HAP-1 (cell line): Measurements from ENCODE around the gene FMOD.

Source experiments
- DNase-seq, 2 experiments: peaks; one replicate each; pipeline ENCODE4 v3.0.0-alpha.2; 2016 to 2020; ENCODE audit warnings: low spot score in 2 of 2
- H3K27me3 ChIP-seq: fragments of 250-450 bp; sonication (Bioruptor Pico); 2 replicates; pipeline ENCODE4 v1.5.1; 2020; ENCODE audit warnings: low read depth, mild to moderate bottlenecking, moderate library complexity
- H3K36me3 ChIP-seq: fragments of 250-450 bp; sonication (Bioruptor Pico); replicated peaks from 2 replicates; pipeline ENCODE4 v1.5.1; 2020; ENCODE audit warnings: mild to moderate bottlenecking
- H3K4me1 ChIP-seq: fragments of 250-450 bp; sonication (Bioruptor Pico); 2 replicates; pipeline ENCODE4 v1.5.1; 2020; ENCODE audit warnings: mild to moderate bottlenecking
- H3K4me3 ChIP-seq: fragments of 250-450 bp; sonication (Bioruptor Pico); 2 replicates; pipeline ENCODE4 v1.5.1; 2020; ENCODE audit warnings: mild to moderate bottlenecking, moderate library complexity
- H3K9me3 ChIP-seq: fragments of 250-450 bp; sonication (Bioruptor Pico); 2 replicates; pipeline ENCODE4 v1.5.1; 2020; ENCODE audit warnings: mild to moderate bottlenecking, moderate library complexity
- in situ Hi-C: fragments of 300-500 bp; cut with MboI; formaldehyde crosslinking; loops from 3 replicates; pipeline ENCODE4 v1.14.3; 2020; ENCODE audit warnings: low sequenced_read_pairs, inconsistent platforms, mixed read lengths

FMOD gene

DNA sequence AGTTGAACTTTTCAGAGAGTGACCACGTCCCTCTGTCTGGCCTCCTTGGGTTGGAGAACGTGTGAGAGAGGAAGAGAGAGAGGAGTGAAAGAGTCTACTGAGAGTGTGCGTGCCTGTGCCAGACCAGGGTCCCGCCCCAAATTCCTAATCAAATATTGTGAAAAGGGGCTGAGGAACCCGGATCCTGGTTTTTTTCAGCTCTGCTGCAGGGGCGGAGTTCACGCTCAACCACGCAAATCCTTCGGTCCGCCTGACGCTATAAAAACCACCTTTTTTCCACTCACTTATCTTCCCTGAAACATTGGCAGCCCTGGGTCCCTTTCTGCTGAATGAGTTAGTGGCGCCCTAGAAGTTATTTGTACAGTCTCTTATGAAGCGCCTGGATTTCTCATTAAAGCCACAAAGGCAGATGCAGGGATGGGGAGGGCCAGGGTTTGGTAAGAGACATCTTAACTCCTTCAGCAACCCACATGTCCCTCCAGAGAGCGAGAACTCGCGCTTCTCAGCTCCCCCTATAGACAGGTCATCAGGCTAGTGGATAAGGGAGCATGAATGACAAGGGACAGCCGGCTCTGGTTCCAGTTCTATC is at the start of gene FMOD:
TSS of gene FMOD (minus strand) at position 86 of the 589 bp plus-strand sequence. CDS start 2,852 bp downstream, outside the sequence.
- H3K4me1 ChIP-seq: no peaks in the 10 kb centered on the region
- DNase-seq: peak; percentile 8 to 24
- no peaks in the 10 kb centered on the region for H3K36me3 ChIP-seq
- peaks cover 8% of the 10 kb centered on the region; the same call in 1 of the 2 replicates for H3K27me3 ChIP-seq
- H3K9me3 ChIP-seq: no peaks in the 10 kb centered on the region
- in situ Hi-C loops: no loop called here
- H3K4me3 ChIP-seq: no peak within 1 kb of the TSS

DNA sequence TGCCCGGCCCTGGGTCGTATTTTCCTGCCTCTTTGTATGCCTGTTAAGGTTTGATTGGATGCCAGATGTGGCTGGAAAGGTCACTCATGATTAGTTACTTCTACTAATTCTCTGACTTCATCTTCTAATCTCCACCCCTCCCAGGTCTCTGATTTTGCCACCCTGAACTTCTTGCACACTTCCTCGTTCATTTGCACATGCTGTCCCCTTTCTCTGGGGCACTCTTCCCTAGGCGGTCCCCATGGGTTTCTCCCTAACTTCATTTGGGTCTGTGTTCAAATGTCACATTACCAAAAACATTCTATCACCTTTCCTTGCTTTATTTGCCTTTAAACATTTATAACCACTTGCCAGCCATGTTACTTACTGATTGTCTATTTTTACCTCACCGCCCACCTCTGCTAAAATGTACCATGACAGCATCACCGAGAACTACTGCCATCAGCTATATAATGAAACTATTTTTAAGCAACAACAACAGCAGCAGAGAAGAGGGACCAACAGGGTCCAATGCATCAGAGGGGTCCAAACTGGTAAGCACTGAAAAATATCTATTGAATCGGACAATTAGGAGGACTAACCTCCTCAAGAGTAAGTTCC is 45.8 kb upstream of the FMOD start:
- Histone ChIP-seq H3K9me3 (peaks cover 3% of the 10 kb centered on the region; the same call in 1 of the 2 replicates), H3K4me1 (no peaks in the 10 kb centered on the region), H3K36me3 (no peaks in the 10 kb centered on the region), H3K4me3 (no peak overlapping the region), H3K27me3 (no peaks in the 10 kb centered on the region)
- DNase-seq: no peak
- in situ Hi-C loops: no loop called here

DNA sequence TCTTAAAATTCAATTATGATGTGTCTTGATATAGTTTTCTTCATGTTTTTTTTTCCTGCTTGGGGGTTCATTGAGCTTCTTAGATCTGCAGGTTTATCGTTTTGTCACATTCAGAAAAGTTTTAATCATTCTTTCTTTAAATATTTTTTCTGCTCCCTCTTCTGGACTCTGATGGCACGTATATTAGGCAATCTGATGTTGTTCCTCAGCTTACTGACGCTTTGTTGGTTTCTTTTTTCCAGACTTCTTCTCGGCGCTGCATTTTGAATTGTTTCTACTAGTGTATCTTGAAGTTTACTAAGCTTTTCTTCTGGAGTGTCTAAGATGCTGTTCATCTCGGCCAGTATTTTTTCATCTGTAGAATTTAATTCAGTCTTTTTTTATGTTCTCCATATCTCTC is 44.8 kb upstream of the FMOD start:
- H3K27me3 ChIP-seq: no peaks in the 10 kb centered on the region
- no peak for DNase-seq
- no peaks in the 10 kb centered on the region for H3K4me1 ChIP-seq
- in situ Hi-C loops: no loop called here
- no peaks in the 10 kb centered on the region for H3K36me3 ChIP-seq
- peaks cover 3% of the 10 kb centered on the region; the same call in 1 of the 2 replicates for H3K9me3 ChIP-seq
- no peak overlapping the region for H3K4me3 ChIP-seq

DNA sequence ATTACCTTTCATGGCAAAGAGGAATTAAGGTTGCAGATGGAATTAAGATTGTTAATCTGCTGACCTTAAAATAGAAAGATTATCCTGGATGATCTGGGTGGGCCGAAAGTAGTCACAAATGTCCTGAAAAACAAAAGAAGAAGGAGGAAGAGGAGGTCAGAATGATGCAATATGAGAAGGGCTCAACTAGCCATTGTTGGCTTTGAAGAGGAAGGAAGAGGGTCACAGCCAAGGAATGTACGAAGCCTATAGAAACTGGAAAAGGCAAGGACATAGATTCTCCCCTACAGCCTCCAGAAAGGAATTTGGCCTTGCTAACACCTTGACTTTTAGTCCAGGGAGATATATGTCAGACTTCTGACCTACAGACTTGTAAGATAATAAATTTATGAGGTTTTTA is 39.4 kb upstream of the FMOD start:
- no peaks in the 10 kb centered on the region for H3K36me3 ChIP-seq
- peaks cover 20% of the 10 kb centered on the region for H3K27me3 ChIP-seq
- DNase-seq: no peak
- H3K9me3 ChIP-seq: peaks cover 3% of the 10 kb centered on the region; the same call in 1 of the 2 replicates
- in situ Hi-C loops: no loop called here
- 0 out of 2 replicates have a peak, but pooled peaks cover 2% of the 10 kb centered on the region for H3K4me1 ChIP-seq
- H3K4me3 ChIP-seq: no peak overlapping the region

DNA sequence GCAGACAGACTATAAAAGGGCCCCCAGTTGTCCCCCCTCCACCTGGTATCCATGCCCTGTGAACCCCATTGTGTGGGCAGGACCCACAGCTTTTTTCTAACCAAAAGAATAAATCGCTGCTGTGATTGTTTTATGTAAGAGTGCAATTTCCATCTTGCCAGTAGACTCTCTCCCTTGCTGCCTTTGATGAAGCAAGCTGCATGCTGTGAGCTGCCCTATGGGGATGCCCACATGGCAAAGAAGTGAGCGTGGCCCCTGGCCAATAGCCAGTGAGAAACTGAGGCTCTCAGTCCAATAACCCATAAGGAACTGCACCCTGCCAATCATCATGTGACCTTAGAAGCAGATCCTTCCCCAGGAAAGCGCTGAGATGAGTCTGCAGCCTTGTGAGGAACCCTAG is 37.8 kb upstream of the FMOD start:
- no peak for DNase-seq
- peaks cover 3% of the 10 kb centered on the region; the same call in 1 of the 2 replicates for H3K9me3 ChIP-seq
- 0 out of 2 replicates have a peak, but pooled peaks cover 2% of the 10 kb centered on the region for H3K4me1 ChIP-seq
- H3K27me3 ChIP-seq: peaks cover 29% of the 10 kb centered on the region
- H3K4me3 ChIP-seq: no peak overlapping the region
- in situ Hi-C loops: no loop called here
- no peaks in the 10 kb centered on the region for H3K36me3 ChIP-seq

DNA sequence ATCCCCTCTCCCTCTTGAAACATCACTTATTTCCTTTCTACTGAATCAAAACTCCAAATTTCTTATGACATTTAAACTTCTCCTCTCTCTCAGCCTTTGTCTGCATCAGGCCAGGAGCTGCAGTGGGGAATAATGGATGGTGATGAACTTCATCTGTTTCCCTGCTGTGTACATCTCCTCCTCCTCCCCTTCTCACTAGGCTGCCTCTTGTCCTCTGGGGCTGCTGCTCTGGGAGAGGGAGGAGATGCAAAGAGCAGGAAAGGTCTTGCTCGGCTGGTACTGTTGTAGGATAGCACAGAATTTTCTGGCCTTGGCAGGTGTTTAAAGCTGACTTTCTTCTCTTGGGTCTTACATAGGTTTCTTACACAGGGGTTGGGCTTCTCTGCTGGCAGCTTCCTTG is 31.1 kb upstream of the FMOD start:
- no peaks in the 10 kb centered on the region for H3K36me3 ChIP-seq
- in situ Hi-C loops: no loop called here
- no peak for DNase-seq
- H3K9me3 ChIP-seq: no peaks in the 10 kb centered on the region; the same call in 1 of the 2 replicates
- H3K27me3 ChIP-seq: peaks cover 29% of the 10 kb centered on the region
- no peaks in the 10 kb centered on the region for H3K4me1 ChIP-seq
- no peak overlapping the region for H3K4me3 ChIP-seq

DNA sequence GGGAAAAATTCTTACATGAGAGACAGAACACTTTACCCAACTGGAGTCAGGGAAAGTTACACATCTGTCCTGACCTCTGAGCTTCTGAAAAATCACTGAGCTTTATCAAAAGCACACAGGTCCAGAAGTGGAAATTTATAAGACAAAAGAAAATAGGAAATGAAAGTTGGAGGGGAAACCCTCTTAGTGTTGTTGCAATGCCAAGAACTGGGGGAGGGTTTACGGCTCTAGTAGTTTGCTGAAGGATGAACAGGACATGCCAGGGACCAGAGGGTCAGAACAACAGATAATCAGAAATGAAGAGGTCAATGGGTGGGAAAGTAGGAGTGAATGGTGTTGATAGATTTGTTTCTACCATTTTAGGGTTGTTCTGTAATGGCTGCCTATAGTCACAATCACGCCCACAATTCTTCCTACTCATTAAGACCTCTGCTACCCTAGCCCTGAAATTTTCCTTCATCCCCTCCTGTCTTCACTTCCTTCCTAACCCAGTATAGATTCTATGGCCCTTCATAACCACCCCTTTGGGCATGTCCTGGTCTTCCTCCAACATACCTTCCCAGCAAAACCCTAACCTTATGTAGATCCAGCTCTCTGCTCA is 30.3 kb upstream of the FMOD start:
- Histone ChIP-seq H3K27me3 (peaks cover 22% of the 10 kb centered on the region), H3K4me3 (no peak overlapping the region), H3K36me3 (no peaks in the 10 kb centered on the region), H3K9me3 (no peaks in the 10 kb centered on the region; the same call in 1 of the 2 replicates), H3K4me1 (no peaks in the 10 kb centered on the region)
- in situ Hi-C loops: no loop called here
- no peak for DNase-seq

DNA sequence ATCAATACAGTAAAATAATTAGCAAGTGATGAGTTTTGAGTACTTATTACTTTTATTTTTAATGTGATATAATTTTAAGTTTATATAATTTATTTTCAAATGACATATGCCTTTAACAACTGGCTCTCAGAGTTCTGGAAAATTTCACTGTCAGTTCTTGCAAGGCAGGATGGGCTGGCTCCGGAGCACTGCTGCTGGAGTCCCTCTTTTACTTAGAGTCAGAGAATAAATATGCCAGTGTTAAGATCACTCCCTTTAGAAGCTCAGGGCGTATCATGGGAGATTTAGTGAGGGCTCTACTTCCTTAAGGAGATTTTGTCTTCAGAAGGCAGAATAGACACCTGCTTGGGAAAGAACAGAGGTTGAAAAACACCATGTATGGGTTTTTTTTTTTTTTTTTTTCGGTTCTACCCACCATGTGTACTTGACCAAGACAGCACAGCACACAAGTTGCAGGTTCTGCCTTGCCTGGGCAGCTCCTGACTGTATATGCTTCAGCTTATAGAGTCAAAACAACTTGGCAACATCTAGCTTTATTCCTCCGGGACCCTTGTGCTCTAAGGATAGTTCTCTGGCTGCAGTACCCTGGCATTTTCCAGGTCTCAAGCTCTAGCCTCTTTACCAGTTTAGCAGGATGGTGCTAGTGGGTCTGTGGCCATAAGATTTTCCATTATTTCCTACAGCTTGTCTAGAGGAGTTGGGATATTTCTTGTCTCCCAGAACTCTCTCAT is 29.7 kb upstream of the FMOD start:
- in situ Hi-C loops: no loop called here
- H3K4me3 ChIP-seq: no peak overlapping the region
- no peak for DNase-seq
- H3K27me3 ChIP-seq: peaks cover 22% of the 10 kb centered on the region
- H3K9me3 ChIP-seq: no peaks in the 10 kb centered on the region; the same call in 1 of the 2 replicates
- no peaks in the 10 kb centered on the region for H3K36me3 ChIP-seq
- no peaks in the 10 kb centered on the region for H3K4me1 ChIP-seq

DNA sequence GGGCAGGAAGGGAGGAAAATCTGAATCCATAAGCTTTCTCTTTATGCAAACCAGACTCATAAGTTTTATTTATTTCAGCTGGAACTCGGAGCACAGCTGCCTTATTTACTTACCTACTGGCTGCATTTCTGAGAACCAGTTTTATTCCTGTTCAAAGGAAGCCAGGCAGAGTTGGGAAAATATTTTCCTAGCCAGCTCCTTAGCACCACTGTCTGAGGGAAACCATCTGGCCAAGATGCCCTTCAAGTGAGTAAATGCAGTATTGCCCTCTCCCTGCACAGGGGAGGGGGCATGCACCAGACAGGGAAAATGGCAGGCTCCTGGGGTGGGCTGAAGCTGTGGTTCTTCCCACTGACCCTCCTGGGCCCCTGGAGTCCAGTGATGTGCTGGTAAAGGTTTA is 28.9 kb upstream of the FMOD start:
- H3K9me3 ChIP-seq: no peaks in the 10 kb centered on the region; the same call in 1 of the 2 replicates
- H3K4me3 ChIP-seq: no peak overlapping the region
- in situ Hi-C loops: no loop called here
- no peaks in the 10 kb centered on the region for H3K4me1 ChIP-seq
- H3K27me3 ChIP-seq: peaks cover 22% of the 10 kb centered on the region
- no peak for DNase-seq
- H3K36me3 ChIP-seq: no peaks in the 10 kb centered on the region

DNA sequence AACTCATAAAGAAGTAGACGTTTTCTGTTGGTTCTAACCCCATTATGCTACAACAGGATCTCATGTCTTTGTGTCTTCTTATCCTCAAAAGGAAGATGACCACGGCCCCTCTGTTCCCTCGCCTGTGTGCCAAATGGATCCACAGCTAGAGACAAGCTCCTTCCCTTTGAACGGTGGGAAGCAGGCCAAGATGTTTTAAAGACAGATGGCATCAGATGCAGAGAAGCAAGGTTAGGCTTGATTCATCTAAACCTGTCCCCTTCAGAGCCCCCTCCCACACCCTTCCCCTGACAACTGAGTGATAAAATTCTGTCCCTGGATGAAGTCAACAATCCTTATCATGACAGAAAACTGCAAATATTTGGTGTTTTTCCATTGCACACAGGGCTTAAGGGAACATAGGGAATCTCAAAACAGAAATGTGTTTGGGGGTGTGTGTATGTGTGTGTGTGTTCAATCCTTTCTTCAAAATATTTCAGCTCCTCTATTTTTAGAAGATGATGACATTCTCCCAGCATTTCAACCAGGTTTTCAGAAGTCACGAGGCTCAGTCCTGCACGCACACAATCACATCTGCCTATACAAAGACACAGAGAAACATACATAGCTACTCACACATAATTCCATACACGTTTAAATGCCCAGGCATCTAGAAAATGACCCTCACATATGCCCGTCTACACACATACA is 27.8 kb upstream of the FMOD start:
- DNase-seq: no peak

DNA sequence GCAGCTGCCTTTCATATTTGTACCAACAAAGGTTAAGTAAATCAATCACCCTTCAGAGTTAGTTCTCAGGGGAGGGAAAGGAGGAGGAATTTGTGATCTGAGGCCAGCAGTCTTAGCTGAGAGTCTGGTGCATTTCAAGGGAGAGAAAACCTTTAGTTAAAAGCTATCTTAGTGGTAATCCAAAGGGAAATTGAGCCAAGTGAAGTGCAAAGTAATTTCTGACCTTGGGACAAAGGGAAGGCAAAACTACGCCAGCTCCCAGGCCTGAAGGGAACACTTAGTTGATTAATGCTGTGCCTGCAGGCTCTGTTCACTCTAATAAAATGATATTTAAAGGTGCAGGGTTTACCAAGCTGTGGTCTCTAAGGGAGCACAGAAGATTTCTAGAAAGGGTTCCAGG is 23.1 kb upstream of the FMOD start:
- H3K36me3 ChIP-seq: no peaks in the 10 kb centered on the region
- no peaks in the 10 kb centered on the region for H3K9me3 ChIP-seq
- no peak overlapping the region for H3K4me3 ChIP-seq
- in situ Hi-C loops: no loop called here
- DNase-seq: no peak
- H3K27me3 ChIP-seq: no peaks in the 10 kb centered on the region
- no peaks in the 10 kb centered on the region for H3K4me1 ChIP-seq

More for the DNA sequence above, 27.8 kb upstream of the FMOD start:
- Histone ChIP-seq H3K36me3 (no peaks in the 10 kb centered on the region), H3K4me1 (no peaks in the 10 kb centered on the region), H3K4me3 (no peak overlapping the region), H3K27me3 (peaks cover 13% of the 10 kb centered on the region), H3K9me3 (no peaks in the 10 kb centered on the region)
- in situ Hi-C loops: no loop called here

DNA sequence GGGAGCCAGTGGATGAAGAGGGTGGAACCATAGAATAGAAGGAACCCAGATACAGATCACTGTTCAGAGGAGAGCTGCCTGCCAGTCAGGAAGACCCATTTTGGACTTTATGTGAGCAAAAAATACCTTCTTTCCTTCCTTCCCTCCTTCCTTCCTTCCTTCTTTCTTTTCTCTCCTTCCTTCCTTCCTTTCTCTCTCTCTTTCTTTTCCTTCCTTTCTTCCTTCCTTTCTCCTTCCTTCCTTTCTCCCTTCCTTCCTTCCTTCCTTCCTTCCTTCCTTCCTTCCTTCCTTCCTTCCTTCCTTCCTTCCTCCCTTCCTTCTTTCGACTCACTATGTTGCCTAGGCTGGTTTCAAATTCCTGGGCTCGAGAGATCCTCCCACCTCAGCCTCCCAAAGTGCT is 22.1 kb upstream of the FMOD start:
- Histone ChIP-seq H3K27me3 (no peaks in the 10 kb centered on the region), H3K4me1 (no peaks in the 10 kb centered on the region), H3K4me3 (no peak overlapping the region), H3K9me3 (no peaks in the 10 kb centered on the region), H3K36me3 (no peaks in the 10 kb centered on the region)
- DNase-seq: no peak
- in situ Hi-C loops: no loop called here

DNA sequence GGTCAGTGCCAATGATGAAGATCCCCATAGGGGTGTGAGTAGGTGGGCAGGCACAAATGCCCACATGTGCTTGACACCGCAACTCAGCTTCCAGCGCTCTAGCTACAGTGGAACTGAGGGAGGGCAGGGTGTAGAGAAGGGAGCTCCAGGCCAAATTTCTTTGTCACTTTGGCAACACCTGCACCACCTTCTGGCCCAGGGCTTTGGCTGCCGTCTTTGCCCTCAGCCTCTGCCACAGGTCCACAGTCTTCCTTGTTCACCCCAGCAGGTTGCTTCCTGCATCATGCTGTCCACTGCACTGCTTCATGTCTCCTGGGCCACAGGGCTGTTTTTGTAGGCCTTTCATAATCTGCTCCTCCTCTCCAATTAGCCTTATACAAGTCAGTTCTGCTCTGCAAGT is 20.4 kb upstream of the FMOD start:
- no peaks in the 10 kb centered on the region for H3K4me1 ChIP-seq
- in situ Hi-C loops: no loop called here

More for the DNA sequence above, 20.4 kb upstream of the FMOD start:
- no peak for DNase-seq
- Histone ChIP-seq H3K9me3 (no peaks in the 10 kb centered on the region), H3K4me3 (no peak overlapping the region), H3K36me3 (no peaks in the 10 kb centered on the region), H3K27me3 (no peaks in the 10 kb centered on the region)
